Subcutaneous adipose tissue (tissue), 4 donors: ENCODE measurements around the gene UGT1A9. TPM values are rescaled to one million over a fixed set of nuclear protein-coding genes. Genes with fewer than 3 reads are reported as not detected.

Experiments used
- CTCF ChIP-seq: fragments of 450-650 bp; IDR thresholded peaks from one replicate; pipeline ENCODE4 v1.5.1; 2016; ENCODE audit warnings: low read depth, mild to moderate bottlenecking, control low read depth, antibody characterized with exemption, moderate library complexity
- total RNA-seq, 4 donors: library from RNA; depleted of rRNA; stranded (reverse); fragments of >200 nt; gene quantifications; one replicate each; pipeline ENCODE4 v1.1.0, GENCODE V29; 2016

UGT1A9 gene
- total RNA-seq, 4 donors from 2014 or later: not detected

GRCh38 chr2:233791151-233791882, 119.6 kb downstream of the UGT1A9 start:
- TF ChIP-seq CTCF: no peak

GRCh38 chr2:233791883-233792329, 120.2 kb downstream of the UGT1A9 start:
- TF ChIP-seq CTCF: no peak

GRCh38 chr2:233792720-233793119, 121.0 kb downstream of the UGT1A9 start:
- no peak for TF ChIP-seq CTCF

DNA sequence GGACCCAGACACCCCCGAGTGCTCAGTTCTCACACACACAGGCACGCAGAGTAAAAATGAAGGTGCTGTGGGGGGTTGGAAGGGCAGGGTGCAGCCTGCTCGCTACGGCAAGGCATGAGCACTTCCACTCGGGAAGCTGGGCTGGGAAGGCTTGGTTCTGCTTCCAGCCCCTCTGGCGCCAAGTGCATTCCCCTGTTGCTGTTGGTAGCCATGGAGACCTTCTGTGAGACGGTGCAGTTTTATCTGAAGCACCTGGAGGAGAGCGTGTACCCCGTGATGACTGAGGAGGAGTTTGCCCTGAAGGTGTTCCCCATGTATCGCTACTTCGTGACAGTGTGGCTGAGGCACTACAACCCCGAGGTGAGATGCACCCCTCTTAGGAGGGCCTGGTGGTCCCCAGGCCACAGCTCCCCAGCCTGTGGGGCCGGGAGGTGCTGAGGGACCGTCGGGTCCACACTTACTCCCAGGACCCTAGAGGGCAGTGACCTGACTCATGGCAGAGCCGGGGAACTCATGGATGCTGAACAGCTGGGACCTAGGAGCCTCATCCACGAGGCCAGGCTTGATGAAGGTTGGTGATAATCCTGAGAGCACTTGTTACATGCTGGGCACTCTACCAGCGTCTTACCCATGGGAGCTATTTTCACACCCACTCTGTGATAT, 121.9 kb downstream of the UGT1A9 start:
- no peak for TF ChIP-seq CTCF

DNA sequence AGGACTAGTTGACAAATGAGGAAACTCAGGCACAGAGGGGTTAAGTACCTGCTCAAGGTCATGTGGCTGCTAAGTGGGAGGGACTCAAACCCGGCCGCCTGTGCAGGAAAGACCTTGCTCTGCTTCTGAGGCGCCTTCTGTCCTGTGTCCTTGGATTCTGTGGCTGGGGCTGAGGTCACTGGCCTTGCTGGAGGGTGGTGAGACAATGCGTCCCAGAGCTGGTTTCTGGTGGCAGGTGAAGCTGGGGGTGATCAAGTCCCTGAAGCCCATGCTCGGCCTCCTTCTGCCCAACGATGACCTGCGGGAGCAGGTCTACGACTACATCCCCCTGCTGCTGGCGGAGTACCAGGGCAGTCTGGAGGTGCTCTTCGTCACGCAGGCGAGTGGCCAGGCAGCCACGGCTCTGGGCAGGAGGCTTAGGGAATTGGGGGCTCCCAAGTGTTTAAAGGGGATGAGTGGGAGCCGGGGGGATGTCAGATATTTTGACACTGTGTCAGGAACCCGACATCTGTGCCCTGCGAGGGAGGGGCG, 122.5 kb downstream of the UGT1A9 start:
- no peak for TF ChIP-seq CTCF

DNA sequence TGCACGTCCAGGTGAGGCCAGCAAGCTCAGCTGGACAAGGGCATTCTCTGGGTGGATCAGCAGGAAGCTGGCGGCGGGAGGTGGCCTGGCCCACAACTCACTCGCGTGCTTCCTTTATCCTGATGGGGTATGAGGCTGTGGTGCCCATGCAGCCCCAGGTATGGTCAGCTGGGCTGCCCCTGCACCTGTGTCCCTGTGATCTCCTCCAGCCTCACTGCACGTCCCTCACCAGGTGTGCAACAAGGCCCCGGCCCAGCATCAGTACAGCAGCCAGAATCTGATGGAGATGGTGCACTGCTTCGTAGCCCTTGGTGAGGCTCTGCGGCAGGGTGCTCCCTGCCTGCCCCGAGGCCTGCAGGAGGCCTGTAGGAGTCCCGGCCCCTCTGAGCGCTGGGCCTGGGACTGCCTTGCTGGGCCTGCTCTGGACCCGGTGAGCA, 124.1 kb downstream of the UGT1A9 start:
- no peak for TF ChIP-seq CTCF

- no peak for TF ChIP-seq CTCF
Observed at GRCh38 chr2:233796254-233796653, 124.6 kb downstream of the UGT1A9 start.
